ENCODE measurements around the gene CNTNAP2.
"Not testable (repeated sequence)": the region's sequence is repeated elsewhere in the genome, so short reads cannot be mapped to it uniquely, and the experiment has no call there.

CNTNAP2 gene

GRCh38 chr7:147700702-147701101 is 1584.1 kb downstream of the CNTNAP2 start:
- DNase-seq (ENCODE audit: low read depth in 2 of 2, low spot score in 1 of 2) = no peak

GRCh38 chr7:147707926-147708325 is 1591.3 kb downstream of the CNTNAP2 start:
- DNase-seq (ENCODE audit: low read depth in 2 of 2, low spot score in 1 of 2) = no peak

- no peak for DNase-seq (ENCODE audit: low read depth in 2 of 2, low spot score in 1 of 2)
Measured at GRCh38 chr7:147708871-147709270, 1592.3 kb downstream of the CNTNAP2 start.

GRCh38 chr7:147711447-147711846 is 1594.8 kb downstream of the CNTNAP2 start:
- DNase-seq (ENCODE audit: low read depth in 2 of 2, low spot score in 1 of 2) = no peak

- DNase-seq (ENCODE audit: low read depth in 2 of 2, low spot score in 1 of 2) = no peak
Measured at GRCh38 chr7:147721962-147722830, 1605.6 kb downstream of the CNTNAP2 start.

GRCh38 chr7:147723536-147723935 is 1606.9 kb downstream of the CNTNAP2 start:
- no peak for DNase-seq (ENCODE audit: low read depth in 2 of 2, low spot score in 1 of 2)

- no peak for DNase-seq (ENCODE audit: low read depth in 2 of 2, low spot score in 1 of 2)
Measured at GRCh38 chr7:147731311-147731710, 1614.7 kb downstream of the CNTNAP2 start.

- not testable (repeated sequence) for DNase-seq (ENCODE audit: low read depth in 2 of 2, low spot score in 1 of 2)
Measured at GRCh38 chr7:147737559-147738214, 1621.1 kb downstream of the CNTNAP2 start.

- DNase-seq (ENCODE audit: low read depth in 2 of 2, low spot score in 1 of 2) = no peak
Measured at GRCh38 chr7:147742301-147742700, 1625.7 kb downstream of the CNTNAP2 start.

- no peak for DNase-seq (ENCODE audit: low read depth in 2 of 2, low spot score in 1 of 2)
Measured at GRCh38 chr7:147756300-147756699, 1639.7 kb downstream of the CNTNAP2 start.

- no peak for DNase-seq (ENCODE audit: low read depth in 2 of 2, low spot score in 1 of 2)
Measured at GRCh38 chr7:147759327-147759943, 1642.8 kb downstream of the CNTNAP2 start.

- DNase-seq (ENCODE audit: low read depth in 2 of 2, low spot score in 1 of 2) = no peak
Measured at GRCh38 chr7:147765301-147765700, 1648.7 kb downstream of the CNTNAP2 start.

- DNase-seq (ENCODE audit: low read depth in 2 of 2, low spot score in 1 of 2) = no peak
Measured at GRCh38 chr7:147771344-147771743, 1654.7 kb downstream of the CNTNAP2 start.

- DNase-seq (ENCODE audit: low read depth in 2 of 2, low spot score in 1 of 2) = no peak
Measured at GRCh38 chr7:147774461-147774860, 1657.9 kb downstream of the CNTNAP2 start.

GRCh38 chr7:147775516-147776284 is 1659.1 kb downstream of the CNTNAP2 start:
- no peak for DNase-seq (ENCODE audit: low read depth in 2 of 2, low spot score in 1 of 2)

GRCh38 chr7:147777309-147777708 is 1660.7 kb downstream of the CNTNAP2 start:
- DNase-seq (ENCODE audit: low read depth in 2 of 2, low spot score in 1 of 2) = no peak

- no peak for DNase-seq (ENCODE audit: low read depth in 2 of 2, low spot score in 1 of 2)
Measured at GRCh38 chr7:147779949-147780348, 1663.3 kb downstream of the CNTNAP2 start.

GRCh38 chr7:147796581-147796980 is 1680.0 kb downstream of the CNTNAP2 start:
- DNase-seq (ENCODE audit: low read depth in 2 of 2, low spot score in 1 of 2) = no peak

GRCh38 chr7:147798001-147798400 is 1681.4 kb downstream of the CNTNAP2 start:
- DNase-seq (ENCODE audit: low read depth in 2 of 2, low spot score in 1 of 2) = no peak

- DNase-seq (ENCODE audit: low read depth in 2 of 2, low spot score in 1 of 2) = not testable (repeated sequence)
Measured at GRCh38 chr7:147801762-147802161, 1685.2 kb downstream of the CNTNAP2 start.

GRCh38 chr7:147803151-147803550 is 1686.5 kb downstream of the CNTNAP2 start:
- no peak for DNase-seq (ENCODE audit: low read depth in 2 of 2, low spot score in 1 of 2)

All from stimulated activated CD8-positive, alpha-beta memory T cell treated with anti-CD3 and anti-CD28 coated beads, Interleukin-4, amount 100 ng/mL, for 4 hours (primary cell).